Adipocyte (in vitro differentiated cells): ENCODE results near the gene CDH3.

Experiments
- DNase-seq: peaks from one replicate; pipeline ENCODE4 v3.0.0-alpha.2; 2015; ENCODE audit warnings: low read depth
- H3K27me3 ChIP-seq: replicated peaks from 2 replicates; pipeline ENCODE4 v1.7.0; 2013; ENCODE audit warnings: mild to moderate bottlenecking, low read length, moderate library complexity; ENCODE audit not compliant: control insufficient read depth, insufficient read depth
- H3K36me3 ChIP-seq: 2 replicates; pipeline ENCODE4 v1.7.0; 2013; ENCODE audit warnings: low read length, mild to moderate bottlenecking, moderate library complexity; ENCODE audit not compliant: control insufficient read depth, insufficient read depth, severe bottlenecking
- H3K4me1 ChIP-seq: 2 replicates; pipeline ENCODE4 v1.7.0; 2013; ENCODE audit warnings: mild to moderate bottlenecking, low read length, moderate library complexity; ENCODE audit not compliant: control insufficient read depth, insufficient read depth
- H3K4me3 ChIP-seq: 2 replicates; pipeline ENCODE4 v1.7.0; 2013; ENCODE audit warnings: mild to moderate bottlenecking, low read length, moderate library complexity
- H3K9ac ChIP-seq: 2 replicates; pipeline ENCODE4 v1.7.0; 2013; ENCODE audit warnings: mild to moderate bottlenecking, low read length, moderate library complexity
- H3K9me3 ChIP-seq: 2 replicates; pipeline ENCODE4 v1.7.0; 2013; ENCODE audit warnings: mild to moderate bottlenecking, low read length, moderate library complexity; ENCODE audit not compliant: control insufficient read depth

CDH3 gene

GRCh38 chr16:68740628-68741346 lies 95.7 kb downstream of the CDH3 start:
- H3K36me3 ChIP-seq: no peaks in the 10 kb centered on the region
- no peak overlapping the region for H3K9ac ChIP-seq
- peaks cover 2% of the 10 kb centered on the region for H3K4me1 ChIP-seq
- no peaks in the 10 kb centered on the region for H3K9me3 ChIP-seq
- no peak overlapping the region for H3K4me3 ChIP-seq
- H3K27me3 ChIP-seq: peaks cover 36% of the 10 kb centered on the region
- DNase-seq: no peak

- peaks cover 20% of the 10 kb centered on the region for H3K27me3 ChIP-seq
- H3K36me3 ChIP-seq: no peaks in the 10 kb centered on the region
- no peak overlapping the region for H3K4me3 ChIP-seq
- DNase-seq: no peak
- H3K9me3 ChIP-seq: no peaks in the 10 kb centered on the region
- peaks cover 2% of the 10 kb centered on the region for H3K4me1 ChIP-seq
- H3K9ac ChIP-seq: no peak overlapping the region
Measured at GRCh38 chr16:68743664-68744063, 98.6 kb downstream of the CDH3 start.

GRCh38 chr16:68744744-68745280 lies 99.7 kb downstream of the CDH3 start:
- Histone ChIP-seq H3K4me1 (peaks cover 2% of the 10 kb centered on the region), H3K9me3 (no peaks in the 10 kb centered on the region), H3K27me3 (peaks cover 29% of the 10 kb centered on the region), H3K36me3 (no peaks in the 10 kb centered on the region), H3K9ac (no peak overlapping the region), H3K4me3 (no peak overlapping the region)
- DNase-seq: peak; percentile 34

GRCh38 chr16:68746951-68747350 lies 101.8 kb downstream of the CDH3 start:
- no peak overlapping the region for H3K4me3 ChIP-seq
- H3K4me1 ChIP-seq: peaks cover 2% of the 10 kb centered on the region
- no peak for DNase-seq
- peaks cover 38% of the 10 kb centered on the region for H3K27me3 ChIP-seq
- no peak overlapping the region for H3K9ac ChIP-seq
- H3K9me3 ChIP-seq: no peaks in the 10 kb centered on the region
- no peaks in the 10 kb centered on the region for H3K36me3 ChIP-seq

- Histone ChIP-seq H3K9ac (no peak overlapping the region), H3K27me3 (peaks cover 37% of the 10 kb centered on the region), H3K4me3 (no peak overlapping the region), H3K4me1 (no peaks in the 10 kb centered on the region), H3K36me3 (no peaks in the 10 kb centered on the region), H3K9me3 (no peaks in the 10 kb centered on the region)
- no peak for DNase-seq
Measured at GRCh38 chr16:68749432-68749831, 104.3 kb downstream of the CDH3 start.
